Measurements from ENCODE around the gene DNAH6.

DNA sequence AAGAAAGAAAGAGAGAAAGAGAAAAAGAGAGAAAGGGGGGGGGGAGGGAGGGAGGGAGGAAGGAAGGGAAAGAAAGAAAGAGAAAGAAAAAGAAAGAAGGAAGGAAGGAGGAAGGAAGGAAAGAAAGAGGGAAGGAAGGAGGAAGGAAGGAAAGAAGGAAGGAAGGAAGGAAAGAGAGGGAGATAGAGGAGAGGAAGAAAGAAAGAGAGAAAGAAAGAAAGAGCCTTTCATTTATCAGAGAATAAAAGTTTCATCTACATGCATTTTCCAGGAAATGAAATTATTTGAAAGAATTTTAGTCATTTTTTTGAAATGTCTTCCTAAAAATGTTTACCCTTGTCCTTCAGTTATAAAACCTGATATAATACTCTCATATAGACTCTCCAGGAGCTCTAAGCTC is 192.1 kb downstream of the DNAH6 start:
- TF ChIP-seq, protein P1, sequence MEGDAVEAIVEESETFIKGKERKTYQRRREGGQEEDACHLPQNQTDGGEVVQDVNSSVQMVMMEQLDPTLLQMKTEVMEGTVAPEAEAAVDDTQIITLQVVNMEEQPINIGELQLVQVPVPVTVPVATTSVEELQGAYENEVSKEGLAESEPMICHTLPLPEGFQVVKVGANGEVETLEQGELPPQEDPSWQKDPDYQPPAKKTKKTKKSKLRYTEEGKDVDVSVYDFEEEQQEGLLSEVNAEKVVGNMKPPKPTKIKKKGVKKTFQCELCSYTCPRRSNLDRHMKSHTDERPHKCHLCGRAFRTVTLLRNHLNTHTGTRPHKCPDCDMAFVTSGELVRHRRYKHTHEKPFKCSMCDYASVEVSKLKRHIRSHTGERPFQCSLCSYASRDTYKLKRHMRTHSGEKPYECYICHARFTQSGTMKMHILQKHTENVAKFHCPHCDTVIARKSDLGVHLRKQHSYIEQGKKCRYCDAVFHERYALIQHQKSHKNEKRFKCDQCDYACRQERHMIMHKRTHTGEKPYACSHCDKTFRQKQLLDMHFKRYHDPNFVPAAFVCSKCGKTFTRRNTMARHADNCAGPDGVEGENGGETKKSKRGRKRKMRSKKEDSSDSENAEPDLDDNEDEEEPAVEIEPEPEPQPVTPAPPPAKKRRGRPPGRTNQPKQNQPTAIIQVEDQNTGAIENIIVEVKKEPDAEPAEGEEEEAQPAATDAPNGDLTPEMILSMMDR (IDR thresholded peaks at IDR 0.05): no peak
- no peak for TF ChIP-seq EZH2 (IDR thresholded peaks at IDR 0.05)

All from neural progenitor cell (in vitro differentiated cells).